Measurements from ENCODE around the gene MAP3K7CL.

MAP3K7CL gene

GRCh38 chr21:29186246-29186645, 55.8 kb downstream of the MAP3K7CL start:
- ChIA-PET CTCF (interaction anchor here (0.6 kb wide), 1 partner anchor 105 kb away, joined by 8 read pairs; no protein-coding TSS in a partner anchor), POLR2A (ENCODE audit: low non-redundant PET) (no interaction called here)
- H3K27ac ChIP-seq = no peak overlapping the region
- DNase-seq (ENCODE audit: low spot score) = no peak
- no peak for TF ChIP-seq CTCF (conservative IDR thresholded peaks at IDR 0.05; ENCODE audit: low read depth)

GRCh38 chr21:29187944-29188343, 57.5 kb downstream of the MAP3K7CL start:
- no peak overlapping the region for H3K27ac ChIP-seq
- no peak for TF ChIP-seq CTCF (conservative IDR thresholded peaks at IDR 0.05; ENCODE audit: low read depth)
- ChIA-PET POLR2A (ENCODE audit: low non-redundant PET) (no interaction called here), CTCF (interaction anchor here (0.7 kb wide), 2 partner anchors 17 to 112 kb away, joined by 3 to 4 read pairs; no protein-coding TSS in a partner anchor)
- peak; percentile 78 for DNase-seq (ENCODE audit: low spot score)

DNA sequence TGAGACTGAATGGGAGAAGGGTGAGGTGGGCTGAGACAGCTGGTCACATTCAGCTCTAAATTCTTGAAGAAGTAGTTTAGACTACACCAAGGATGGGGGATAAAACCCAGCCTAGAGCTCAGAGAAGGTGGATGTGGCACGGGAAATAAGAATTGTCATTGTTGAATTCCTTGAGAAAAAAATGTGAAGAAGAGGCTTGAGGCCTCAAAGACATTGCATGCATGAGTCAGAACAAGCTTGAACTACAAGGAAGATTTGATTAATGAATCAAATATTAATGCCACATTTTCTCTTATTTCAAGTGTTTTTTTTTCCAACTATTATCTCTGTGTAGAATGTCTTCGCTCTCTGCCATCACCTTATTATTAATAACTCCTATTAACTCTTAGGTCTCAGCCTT, 58.9 kb downstream of the MAP3K7CL start:
- H3K27ac ChIP-seq = no peak overlapping the region
- DNase-seq (ENCODE audit: low spot score) = no peak
- TF ChIP-seq CTCF (conservative IDR thresholded peaks at IDR 0.05; ENCODE audit: low read depth) = no peak
- ChIA-PET POLR2A (ENCODE audit: low non-redundant PET) (no interaction called here), CTCF (interaction anchor here (0.6 kb wide), 1 partner anchor 158 kb away, joined by 3 read pairs; no protein-coding TSS in a partner anchor)

DNA sequence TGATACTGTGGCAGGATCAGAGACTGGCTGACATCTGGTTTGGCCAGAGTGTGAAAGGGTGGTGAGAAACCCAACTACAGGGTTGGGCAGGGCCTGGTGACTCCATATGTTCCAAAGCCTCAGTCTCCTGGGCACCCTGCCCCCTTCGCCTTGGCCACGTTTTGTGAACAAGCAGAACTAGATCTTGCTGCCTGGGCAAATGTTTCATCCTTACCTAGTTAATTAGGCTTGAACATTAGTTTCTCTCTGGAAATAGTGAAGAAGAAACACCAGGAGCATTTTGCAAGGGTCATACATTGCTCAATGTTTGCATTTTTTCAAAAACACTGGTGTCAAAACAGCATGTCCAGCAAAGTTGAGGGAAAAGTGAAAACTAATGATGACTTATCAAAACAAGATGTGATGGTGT, 60.5 kb downstream of the MAP3K7CL start:
- CTCF ChIA-PET = no interaction called here
- H3K27ac ChIP-seq = peak overlapping the region; percentile 49
- no peak for DNase-seq (ENCODE audit: low spot score)
- TF ChIP-seq CTCF (conservative IDR thresholded peaks at IDR 0.05; ENCODE audit: low read depth) = no peak
- POLR2A ChIA-PET (ENCODE audit: low non-redundant PET) = no interaction called here

GRCh38 chr21:29193072-29193471, 62.6 kb downstream of the MAP3K7CL start:
- DNase-seq (ENCODE audit: low spot score) = no peak
- no peak overlapping the region for H3K27ac ChIP-seq
- TF ChIP-seq CTCF (conservative IDR thresholded peaks at IDR 0.05; ENCODE audit: low read depth) = no peak
- ChIA-PET POLR2A (ENCODE audit: low non-redundant PET) (no interaction called here), CTCF (no interaction called here)

GRCh38 chr21:29193901-29194300, 63.5 kb downstream of the MAP3K7CL start:
- CTCF ChIA-PET = no interaction called here
- TF ChIP-seq CTCF (conservative IDR thresholded peaks at IDR 0.05; ENCODE audit: low read depth) = no peak
- H3K27ac ChIP-seq = no peak overlapping the region
- no peak for DNase-seq (ENCODE audit: low spot score)
- POLR2A ChIA-PET (ENCODE audit: low non-redundant PET) = no interaction called here

DNA sequence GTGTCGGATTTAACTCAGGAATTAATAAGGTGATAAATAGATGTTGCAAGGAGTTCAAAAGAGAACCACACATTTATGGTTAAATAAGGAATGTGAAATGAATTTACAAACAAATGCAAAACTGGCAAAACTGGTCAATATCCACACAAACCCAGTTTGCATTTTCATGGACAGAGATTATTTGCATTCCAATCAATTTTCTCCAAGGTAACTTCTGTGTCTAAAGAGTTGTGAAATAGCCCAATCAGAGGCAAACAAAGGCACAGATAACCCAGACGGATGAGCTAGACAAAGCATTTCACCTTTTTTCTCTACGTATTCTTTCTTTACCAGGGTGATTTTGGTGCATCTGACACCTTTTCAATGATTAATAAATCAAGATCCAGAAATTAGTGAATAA, 63.9 kb downstream of the MAP3K7CL start:
- H3K27ac ChIP-seq = no peak overlapping the region
- CTCF ChIA-PET = no interaction called here

More for the DNA sequence above, 63.9 kb downstream of the MAP3K7CL start:
- no peak for TF ChIP-seq CTCF (conservative IDR thresholded peaks at IDR 0.05; ENCODE audit: low read depth)
- POLR2A ChIA-PET (ENCODE audit: low non-redundant PET) = no interaction called here
- no peak for DNase-seq (ENCODE audit: low spot score)

Data from RWPE1 (cell line).